ENCODE results near the gene MYO1E. TPM values are rescaled to one million over a fixed set of nuclear protein-coding genes. Genes with fewer than 3 reads are reported as not detected.
A peak's percentile ranks its signal among the peaks of the same experiment; 100 is the strongest.

The MYO1E gene
- total RNA-seq, 4 donors from 2014 or later: 131 to 388 (median 345) TPM

- no peak overlapping the region for H3K4me3 ChIP-seq
- in situ Hi-C loops (cut with MboI; ENCODE audit: low pct_ligation_motif_present in 1 of 4, low pct_unique_long_range_greater_than_20kb in 1 of 4, low sequenced_read_pairs in 3 of 4) (no loop called here), intact Hi-C loops (cut with DNase I; ENCODE audit: low total_unique reads) (no loop called here)
- TF ChIP-seq CTCF (IDR thresholded peaks at IDR 0.05): no peak
- TF ChIP-seq POLR2AphosphoS5 (IDR thresholded peaks at IDR 0.05): no peak
- TF ChIP-seq POLR2A (IDR thresholded peaks at IDR 0.05): no peak
- TF ChIP-seq EP300 (IDR thresholded peaks at IDR 0.05; ENCODE audit: low read depth): no peak
- no peak overlapping the region for H3K27ac ChIP-seq
- H3K9me3 ChIP-seq: no peaks in the 10 kb centered on the region
- 34 to 38% methylated on average over 6 of the region's 6 CpGs for WGBS, 2 donors (ENCODE audit: low coverage in 1 of 2)
- H3K27me3 ChIP-seq: no peaks in the 10 kb centered on the region
- DNase-seq: no peak
- no peaks in the 10 kb centered on the region for H3K36me3 ChIP-seq
- peaks cover 6 to 73% (median 35%) of the 10 kb centered on the region in 4 donors for H3K4me1 ChIP-seq
Measured at GRCh38 chr15:59329570-59330350, 42.9 kb downstream of the MYO1E start.

- H3K4me3 ChIP-seq: no peak overlapping the region
- DNase-seq: no peak
- H3K27me3 ChIP-seq: no peaks in the 10 kb centered on the region
- TF ChIP-seq POLR2A (IDR thresholded peaks at IDR 0.05): no peak
- no peak for TF ChIP-seq EP300 (IDR thresholded peaks at IDR 0.05; ENCODE audit: low read depth)
- no peak for TF ChIP-seq POLR2AphosphoS5 (IDR thresholded peaks at IDR 0.05)
- no peak for TF ChIP-seq CTCF (IDR thresholded peaks at IDR 0.05)
- H3K4me1 ChIP-seq: peaks cover 6 to 66% (median 33%) of the 10 kb centered on the region in 4 donors
- WGBS, 2 donors (ENCODE audit: low coverage in 1 of 2): 70 to 88% methylated on average over 3 to 4 of the region's 4 CpGs
- intact Hi-C loops (cut with DNase I; ENCODE audit: low total_unique reads): no loop called here
- H3K9me3 ChIP-seq: no peaks in the 10 kb centered on the region
- in situ Hi-C loops (cut with MboI; ENCODE audit: low pct_ligation_motif_present in 1 of 4, low pct_unique_long_range_greater_than_20kb in 1 of 4, low sequenced_read_pairs in 3 of 4): no loop called here
- H3K36me3 ChIP-seq: no peaks in the 10 kb centered on the region
- H3K27ac ChIP-seq: no peak overlapping the region
Measured at GRCh38 chr15:59329091-59329490, 43.6 kb downstream of the MYO1E start.

GRCh38 chr15:59327942-59328341, 44.7 kb downstream of the MYO1E start:
- H3K4me1 ChIP-seq: peaks cover 6 to 55% (median 27%) of the 10 kb centered on the region in 4 donors
- H3K4me3 ChIP-seq: no peak overlapping the region
- no peak for DNase-seq
- intact Hi-C loops (cut with DNase I; ENCODE audit: low total_unique reads) (no loop called here), in situ Hi-C loops (cut with MboI; ENCODE audit: low pct_ligation_motif_present in 1 of 4, low pct_unique_long_range_greater_than_20kb in 1 of 4, low sequenced_read_pairs in 3 of 4) (no loop called here)
- H3K27me3 ChIP-seq: no peaks in the 10 kb centered on the region
- 87% methylated on average over 3 of the region's 3 CpGs; no CpG with 5 or more reads in 1 of the 2 donors for WGBS, 2 donors (ENCODE audit: low coverage in 1 of 2)
- H3K36me3 ChIP-seq: no peaks in the 10 kb centered on the region
- TF ChIP-seq POLR2AphosphoS5 (IDR thresholded peaks at IDR 0.05) (no peak), EP300 (IDR thresholded peaks at IDR 0.05; ENCODE audit: low read depth) (no peak)
- H3K27ac ChIP-seq: no peak overlapping the region
- H3K9me3 ChIP-seq: no peaks in the 10 kb centered on the region

GRCh38 chr15:59326856-59327255, 45.8 kb downstream of the MYO1E start:
- WGBS, 2 donors (ENCODE audit: low coverage in 1 of 2): 67 to 89% methylated on average over 4 to 6 of the region's 6 CpGs
- Histone ChIP-seq H3K27ac (no peak overlapping the region), H3K9me3 (no peaks in the 10 kb centered on the region), H3K36me3 (no peaks in the 10 kb centered on the region), H3K4me3 (no peak overlapping the region), H3K4me1 (peaks cover 6 to 53% (median 22%) of the 10 kb centered on the region in 4 donors), H3K27me3 (no peaks in the 10 kb centered on the region)
- peak; percentile 52 for DNase-seq
- TF ChIP-seq POLR2AphosphoS5 (IDR thresholded peaks at IDR 0.05) (peak in 1 of 3 donors; percentile 5), CTCF (IDR thresholded peaks at IDR 0.05) (no peak), EP300 (IDR thresholded peaks at IDR 0.05; ENCODE audit: low read depth) (no peak), POLR2A (IDR thresholded peaks at IDR 0.05) (no peak)
- in situ Hi-C loops (cut with MboI; ENCODE audit: low pct_ligation_motif_present in 1 of 4, low pct_unique_long_range_greater_than_20kb in 1 of 4, low sequenced_read_pairs in 3 of 4) (no loop called here), intact Hi-C loops (cut with DNase I; ENCODE audit: low total_unique reads) (no loop called here)

All from transverse colon (tissue), 4 donors.